ENCODE data around the gene PAX6.

- TF ChIP-seq ZNF302 (CRISPR knock-in tag; IDR thresholded peaks at IDR 0.05) (no peak), RCOR1 (IDR thresholded peaks at IDR 0.05; ENCODE audit: low read depth, low read length) (no peak), KDM1A (IDR thresholded peaks at IDR 0.05; ENCODE audit: low read depth) (no peak), POLR2A (IDR thresholded peaks at IDR 0.05; ENCODE audit: low read length) (no peak), HOXB5 (CRISPR knock-in tag; IDR thresholded peaks at IDR 0.05) (no peak), CTCF (IDR thresholded peaks at IDR 0.05) (no peak), CEBPB (IDR thresholded peaks at IDR 0.05) (no peak), EP300 (IDR thresholded peaks at IDR 0.05) (no peak)
- TF ChIP-seq, protein P1, sequence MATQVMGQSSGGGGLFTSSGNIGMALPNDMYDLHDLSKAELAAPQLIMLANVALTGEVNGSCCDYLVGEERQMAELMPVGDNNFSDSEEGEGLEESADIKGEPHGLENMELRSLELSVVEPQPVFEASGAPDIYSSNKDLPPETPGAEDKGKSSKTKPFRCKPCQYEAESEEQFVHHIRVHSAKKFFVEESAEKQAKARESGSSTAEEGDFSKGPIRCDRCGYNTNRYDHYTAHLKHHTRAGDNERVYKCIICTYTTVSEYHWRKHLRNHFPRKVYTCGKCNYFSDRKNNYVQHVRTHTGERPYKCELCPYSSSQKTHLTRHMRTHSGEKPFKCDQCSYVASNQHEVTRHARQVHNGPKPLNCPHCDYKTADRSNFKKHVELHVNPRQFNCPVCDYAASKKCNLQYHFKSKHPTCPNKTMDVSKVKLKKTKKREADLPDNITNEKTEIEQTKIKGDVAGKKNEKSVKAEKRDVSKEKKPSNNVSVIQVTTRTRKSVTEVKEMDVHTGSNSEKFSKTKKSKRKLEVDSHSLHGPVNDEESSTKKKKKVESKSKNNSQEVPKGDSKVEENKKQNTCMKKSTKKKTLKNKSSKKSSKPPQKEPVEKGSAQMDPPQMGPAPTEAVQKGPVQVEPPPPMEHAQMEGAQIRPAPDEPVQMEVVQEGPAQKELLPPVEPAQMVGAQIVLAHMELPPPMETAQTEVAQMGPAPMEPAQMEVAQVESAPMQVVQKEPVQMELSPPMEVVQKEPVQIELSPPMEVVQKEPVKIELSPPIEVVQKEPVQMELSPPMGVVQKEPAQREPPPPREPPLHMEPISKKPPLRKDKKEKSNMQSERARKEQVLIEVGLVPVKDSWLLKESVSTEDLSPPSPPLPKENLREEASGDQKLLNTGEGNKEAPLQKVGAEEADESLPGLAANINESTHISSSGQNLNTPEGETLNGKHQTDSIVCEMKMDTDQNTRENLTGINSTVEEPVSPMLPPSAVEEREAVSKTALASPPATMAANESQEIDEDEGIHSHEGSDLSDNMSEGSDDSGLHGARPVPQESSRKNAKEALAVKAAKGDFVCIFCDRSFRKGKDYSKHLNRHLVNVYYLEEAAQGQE (IDR thresholded peaks at IDR 0.05): no peak
- TF ChIP-seq, protein P2, sequence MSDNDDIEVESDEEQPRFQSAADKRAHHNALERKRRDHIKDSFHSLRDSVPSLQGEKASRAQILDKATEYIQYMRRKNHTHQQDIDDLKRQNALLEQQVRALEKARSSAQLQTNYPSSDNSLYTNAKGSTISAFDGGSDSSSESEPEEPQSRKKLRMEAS (IDR thresholded peaks at IDR 0.05): no peak
These were observed 5.4 kb downstream of the PAX6 start for GRCh38 chr11:31805629-31806185.
